Erythroblast (primary cell): Measurements from ENCODE around the gene CD58.
"Not testable (repeated sequence)": the region's sequence is repeated elsewhere in the genome, so short reads cannot be mapped to it uniquely, and the experiment has no call there.

ENCODE experiments used
- GATA1 ChIP-seq: IDR thresholded peaks from 2 replicates; pipeline ENCODE4 v1.6.1; 2011; ENCODE audit warnings: low read depth, mild to moderate bottlenecking, control low read depth, low read length, moderate library complexity
- POLR2A ChIP-seq: IDR thresholded peaks from 2 replicates; pipeline ENCODE4 v1.6.1; 2011; ENCODE audit warnings: mild to moderate bottlenecking, low read length

- TF ChIP-seq POLR2A, GATA1: not testable (repeated sequence)
These were observed 47.0 kb upstream of the CD58 start for GRCh38 chr1:116617808-116618207.
